Nephron (organoid): ENCODE results near the gene NFKBIZ.
"Not testable (repeated sequence)": the region's sequence is repeated elsewhere in the genome, so short reads cannot be mapped to it uniquely, and the experiment has no call there.

Experiments
- H3K27ac Mint-ChIP-seq, 3 experiments: 2 replicates each; pipeline ENCODE4 v1.8.0; 2020; ENCODE audit warnings: mixed read lengths in 3 of 3, mild to moderate bottlenecking in 2 of 3, moderate library complexity in 1 of 3
- H3K27me3 Mint-ChIP-seq: 2 replicates; pipeline ENCODE4 v1.8.0; 2021; ENCODE audit warnings: low read depth, mild to moderate bottlenecking, moderate library complexity, mixed read lengths
- H3K36me3 Mint-ChIP-seq: 2 replicates; pipeline ENCODE4 v1.8.0; 2020; ENCODE audit warnings: low read depth, mixed read lengths
- H3K4me1 Mint-ChIP-seq: 2 replicates; pipeline ENCODE4 v1.8.0; 2020; ENCODE audit warnings: mixed read lengths
- H3K4me3 Mint-ChIP-seq, 3 experiments: 2 replicates each; pipeline ENCODE4 v1.8.0; 2020; ENCODE audit warnings: mild to moderate bottlenecking in 3 of 3, mixed read lengths in 3 of 3, moderate library complexity in 2 of 3
- H3K9me3 Mint-ChIP-seq: 2 replicates; pipeline ENCODE4 v1.8.0; 2020; ENCODE audit warnings: mixed read lengths
- CTCF ChIP-seq, 3 experiments: fragments of 200-600 bp; sonication (generic); IDR thresholded peaks; one replicate each; pipeline ENCODE4 v1.5.0; 2021; ENCODE audit warnings: antibody characterized with exemption in 3 of 3; ENCODE audit not compliant: unreplicated experiment in 3 of 3

NFKBIZ gene

GRCh38 chr3:101879102-101879501 is 29.8 kb downstream of the NFKBIZ start:
- no peak for TF ChIP-seq CTCF (IDR thresholded peaks at IDR 0.05; ENCODE audit: unreplicated experiment in 3 of 3)
- Mint-ChIP-seq H3K27me3 (peaks cover 4% of the 10 kb centered on the region), H3K4me1 (no peaks in the 10 kb centered on the region), H3K36me3 (no peaks in the 10 kb centered on the region), H3K27ac (no peak overlapping the region), H3K9me3 (no peaks in the 10 kb centered on the region), H3K4me3 (no peak overlapping the region)

DNA sequence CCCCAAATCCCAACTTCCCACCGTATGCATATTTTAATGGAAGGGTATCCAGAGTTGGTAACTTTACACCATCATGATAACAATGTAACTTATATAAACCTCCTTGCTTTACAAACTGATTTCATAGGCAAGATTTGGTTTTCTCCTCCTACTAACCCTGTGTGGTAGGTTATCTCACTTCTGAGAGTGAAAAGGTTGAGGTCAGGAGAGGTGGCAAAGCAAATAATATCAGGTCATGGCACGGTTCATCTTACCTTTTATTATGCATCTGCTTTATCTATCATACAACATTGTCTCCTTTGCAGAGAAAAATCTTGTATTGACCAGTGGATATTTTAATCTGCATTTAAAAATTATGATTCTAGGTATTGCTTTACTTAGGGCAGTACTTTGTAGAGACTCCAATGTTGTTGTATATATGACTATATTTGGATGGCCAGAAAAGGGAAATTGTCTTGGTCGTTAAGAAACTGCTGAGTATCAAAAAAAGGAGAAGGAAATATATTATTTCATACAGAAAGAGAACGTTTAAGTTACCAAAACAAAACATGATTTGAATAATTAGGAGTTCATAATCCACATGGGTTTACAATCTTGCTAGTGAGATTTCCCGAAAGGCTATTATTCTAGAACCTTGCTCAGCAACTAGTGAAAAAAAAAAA is 30.4 kb downstream of the NFKBIZ start:
- H3K27ac Mint-ChIP-seq, result no peak overlapping the region

DNA sequence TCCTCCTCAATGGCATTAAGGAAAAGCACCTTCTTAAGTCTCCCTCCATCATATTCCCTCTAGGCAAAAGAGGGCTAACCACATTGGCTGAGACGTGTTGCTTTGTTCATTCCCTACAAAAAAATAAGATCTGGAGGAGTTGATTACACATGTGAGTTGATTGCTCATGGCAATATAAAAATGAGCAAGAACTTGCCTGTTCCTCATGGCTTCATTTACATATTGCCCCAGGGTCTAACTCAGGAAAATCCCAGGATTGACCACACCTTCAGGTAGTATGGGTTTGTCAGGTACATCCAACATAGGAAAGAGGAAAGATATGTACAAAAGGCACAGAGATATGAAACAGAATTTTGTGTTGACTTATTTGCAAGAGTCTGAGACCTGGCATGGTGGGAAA is 35.5 kb downstream of the NFKBIZ start:
- no peak for TF ChIP-seq CTCF (IDR thresholded peaks at IDR 0.05; ENCODE audit: unreplicated experiment in 3 of 3)
- no peak overlapping the region for H3K4me3 Mint-ChIP-seq
- H3K27ac Mint-ChIP-seq, result no peak overlapping the region
- H3K27me3 Mint-ChIP-seq, result no peaks in the 10 kb centered on the region
- H3K36me3 Mint-ChIP-seq, result no peaks in the 10 kb centered on the region
- H3K4me1 Mint-ChIP-seq, result no peaks in the 10 kb centered on the region
- peaks cover 3% of the 10 kb centered on the region for H3K9me3 Mint-ChIP-seq

More for the DNA sequence above, 30.4 kb downstream of the NFKBIZ start:
- Mint-ChIP-seq H3K4me1 (no peaks in the 10 kb centered on the region), H3K9me3 (no peaks in the 10 kb centered on the region), H3K4me3 (no peak overlapping the region), H3K36me3 (no peaks in the 10 kb centered on the region), H3K27me3 (peaks cover 4% of the 10 kb centered on the region)
- TF ChIP-seq CTCF (IDR thresholded peaks at IDR 0.05; ENCODE audit: unreplicated experiment in 3 of 3), result no peak

- not testable (repeated sequence) for H3K27ac Mint-ChIP-seq, H3K9me3 Mint-ChIP-seq, H3K36me3 Mint-ChIP-seq, H3K4me1 Mint-ChIP-seq, H3K27me3 Mint-ChIP-seq, H3K4me3 Mint-ChIP-seq
Observed at GRCh38 chr3:101885584-101885983, 36.3 kb downstream of the NFKBIZ start.

- TF ChIP-seq CTCF (IDR thresholded peaks at IDR 0.05; ENCODE audit: unreplicated experiment in 3 of 3), result no peak
Observed at GRCh38 chr3:101886626-101887025, 37.3 kb downstream of the NFKBIZ start.

DNA sequence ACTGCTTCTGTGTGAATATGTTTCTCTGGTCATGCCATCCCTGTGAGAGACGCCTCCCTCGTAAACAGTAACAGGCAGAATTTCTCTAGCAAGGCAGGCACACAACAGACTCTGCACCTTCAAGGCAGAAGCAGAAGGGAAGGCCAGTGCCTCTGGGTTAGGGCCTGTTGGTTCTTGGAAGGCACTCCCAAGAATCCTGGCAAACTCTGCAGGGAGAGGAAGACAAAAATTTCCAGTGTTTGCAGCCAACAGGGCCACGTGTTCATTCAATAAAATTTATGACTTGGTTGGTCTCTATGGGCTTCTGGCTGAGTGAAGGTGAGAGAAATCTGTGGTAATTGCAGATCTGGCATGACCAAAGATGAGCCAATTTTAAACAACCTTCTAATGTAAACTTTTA is 39.3 kb downstream of the NFKBIZ start:
- peaks cover 3% of the 10 kb centered on the region for H3K9me3 Mint-ChIP-seq
- no peak overlapping the region for H3K27ac Mint-ChIP-seq
- no peak for TF ChIP-seq CTCF (IDR thresholded peaks at IDR 0.05; ENCODE audit: unreplicated experiment in 3 of 3)
- H3K4me3 Mint-ChIP-seq, result no peak overlapping the region
- no peaks in the 10 kb centered on the region for H3K36me3 Mint-ChIP-seq
- no peaks in the 10 kb centered on the region for H3K27me3 Mint-ChIP-seq
- H3K4me1 Mint-ChIP-seq, result no peaks in the 10 kb centered on the region

More at GRCh38 chr3:101886626-101887025, 37.3 kb downstream of the NFKBIZ start:
- Mint-ChIP-seq H3K9me3 (peaks cover 3% of the 10 kb centered on the region), H3K4me3 (no peak overlapping the region), H3K4me1 (no peaks in the 10 kb centered on the region), H3K27ac (no peak overlapping the region), H3K27me3 (no peaks in the 10 kb centered on the region), H3K36me3 (no peaks in the 10 kb centered on the region)
